ENCODE results near the gene MSANTD7.

Gene MSANTD7

DNA sequence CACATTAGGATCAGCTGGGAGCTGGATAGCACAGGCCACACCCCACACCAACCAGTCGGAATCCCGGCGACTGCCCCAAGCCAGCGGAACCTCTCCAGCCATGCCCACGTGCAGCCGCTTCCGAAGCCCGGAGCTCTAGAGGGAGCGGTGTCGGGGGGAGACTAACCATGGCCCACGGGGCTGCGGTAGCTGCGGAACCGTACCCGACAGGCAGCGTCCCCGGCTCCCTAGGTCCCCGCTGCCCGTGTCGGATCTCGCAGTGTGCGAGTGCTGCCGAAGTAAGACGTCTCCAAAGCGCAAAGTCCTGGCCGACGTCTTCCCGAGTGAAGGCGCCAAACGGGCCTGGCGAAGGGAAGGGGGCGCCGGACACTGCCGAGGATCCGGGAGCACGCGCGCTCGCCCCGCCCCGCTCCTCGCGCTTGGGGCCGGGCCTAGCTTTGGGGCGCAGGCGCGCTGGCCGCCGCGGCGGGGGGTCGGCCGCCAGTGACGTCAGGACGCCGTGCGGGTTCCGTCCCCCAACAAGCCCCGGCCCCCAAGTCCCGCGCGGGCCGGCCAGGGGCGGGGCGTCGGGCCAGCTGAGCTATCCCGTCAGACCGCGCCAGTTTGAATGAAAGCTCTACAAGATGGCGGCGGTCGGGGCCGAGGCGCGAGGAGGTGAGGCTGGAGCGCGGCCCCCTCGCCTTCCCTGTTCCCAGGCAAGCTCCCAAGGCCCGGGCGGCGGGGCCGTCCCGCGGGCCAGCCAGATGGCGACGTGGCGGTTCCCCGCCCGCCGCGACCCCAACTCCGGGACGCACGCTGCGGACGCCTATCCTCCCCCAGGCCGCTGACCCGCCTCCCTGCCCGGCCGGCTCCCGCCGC, 40.4 kb downstream of the MSANTD7 start, which contains the start of gene SUV39H2:
TSS of gene SUV39H2 (plus strand) at position 601 of the 858 bp plus-strand sequence. CDS start at position 624, 23 bp downstream.
- Histone ChIP-seq H4K20me1 (ENCODE audit: control insufficient read depth, insufficient read depth, low read depth, low read length) (no peaks in the 10 kb centered on the region), H3K27ac (ENCODE audit: low read depth, low read length) (peak within 1 kb of the TSS; percentile 50), H3K4me3 (ENCODE audit: low read length) (peak within 1 kb of the TSS; percentile 93), H3K79me2 (ENCODE audit: control insufficient read depth, low read length) (peaks cover 77% of the 10 kb centered on the region), H3K27me3 (ENCODE audit: control insufficient read depth, low read length) (no peaks in the 10 kb centered on the region), H3K9me2 (replicated peaks; ENCODE audit: control insufficient read depth, low read length) (no peaks in the 10 kb centered on the region), H3K9me3 (ENCODE audit: control insufficient read depth, insufficient read depth, low read length) (no peaks in the 10 kb centered on the region), H3K4me2 (ENCODE audit: low read length) (peak within 1 kb of the TSS; percentile 77), H3F3A (ENCODE audit: control insufficient read depth, insufficient read depth) (peaks cover 13% of the 10 kb centered on the region; the same call in 1 of the 2 replicates), H3K36me3 (ENCODE audit: control insufficient read depth, low read length) (peaks cover 51% of the 10 kb centered on the region), H3K4me1 (ENCODE audit: control insufficient read depth, low read length) (peaks cover 29% of the 10 kb centered on the region)
- TF ChIP-seq, protein P1, sequence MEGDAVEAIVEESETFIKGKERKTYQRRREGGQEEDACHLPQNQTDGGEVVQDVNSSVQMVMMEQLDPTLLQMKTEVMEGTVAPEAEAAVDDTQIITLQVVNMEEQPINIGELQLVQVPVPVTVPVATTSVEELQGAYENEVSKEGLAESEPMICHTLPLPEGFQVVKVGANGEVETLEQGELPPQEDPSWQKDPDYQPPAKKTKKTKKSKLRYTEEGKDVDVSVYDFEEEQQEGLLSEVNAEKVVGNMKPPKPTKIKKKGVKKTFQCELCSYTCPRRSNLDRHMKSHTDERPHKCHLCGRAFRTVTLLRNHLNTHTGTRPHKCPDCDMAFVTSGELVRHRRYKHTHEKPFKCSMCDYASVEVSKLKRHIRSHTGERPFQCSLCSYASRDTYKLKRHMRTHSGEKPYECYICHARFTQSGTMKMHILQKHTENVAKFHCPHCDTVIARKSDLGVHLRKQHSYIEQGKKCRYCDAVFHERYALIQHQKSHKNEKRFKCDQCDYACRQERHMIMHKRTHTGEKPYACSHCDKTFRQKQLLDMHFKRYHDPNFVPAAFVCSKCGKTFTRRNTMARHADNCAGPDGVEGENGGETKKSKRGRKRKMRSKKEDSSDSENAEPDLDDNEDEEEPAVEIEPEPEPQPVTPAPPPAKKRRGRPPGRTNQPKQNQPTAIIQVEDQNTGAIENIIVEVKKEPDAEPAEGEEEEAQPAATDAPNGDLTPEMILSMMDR (IDR thresholded peaks at IDR 0.05; ENCODE audit: low read depth, low read length, poor library complexity, severe bottlenecking): peak; percentile 25
- no peak for TF ChIP-seq EZH2phosphoT487 (IDR thresholded peaks at IDR 0.05; ENCODE audit: borderline replicate concordance, low read length)

DNA sequence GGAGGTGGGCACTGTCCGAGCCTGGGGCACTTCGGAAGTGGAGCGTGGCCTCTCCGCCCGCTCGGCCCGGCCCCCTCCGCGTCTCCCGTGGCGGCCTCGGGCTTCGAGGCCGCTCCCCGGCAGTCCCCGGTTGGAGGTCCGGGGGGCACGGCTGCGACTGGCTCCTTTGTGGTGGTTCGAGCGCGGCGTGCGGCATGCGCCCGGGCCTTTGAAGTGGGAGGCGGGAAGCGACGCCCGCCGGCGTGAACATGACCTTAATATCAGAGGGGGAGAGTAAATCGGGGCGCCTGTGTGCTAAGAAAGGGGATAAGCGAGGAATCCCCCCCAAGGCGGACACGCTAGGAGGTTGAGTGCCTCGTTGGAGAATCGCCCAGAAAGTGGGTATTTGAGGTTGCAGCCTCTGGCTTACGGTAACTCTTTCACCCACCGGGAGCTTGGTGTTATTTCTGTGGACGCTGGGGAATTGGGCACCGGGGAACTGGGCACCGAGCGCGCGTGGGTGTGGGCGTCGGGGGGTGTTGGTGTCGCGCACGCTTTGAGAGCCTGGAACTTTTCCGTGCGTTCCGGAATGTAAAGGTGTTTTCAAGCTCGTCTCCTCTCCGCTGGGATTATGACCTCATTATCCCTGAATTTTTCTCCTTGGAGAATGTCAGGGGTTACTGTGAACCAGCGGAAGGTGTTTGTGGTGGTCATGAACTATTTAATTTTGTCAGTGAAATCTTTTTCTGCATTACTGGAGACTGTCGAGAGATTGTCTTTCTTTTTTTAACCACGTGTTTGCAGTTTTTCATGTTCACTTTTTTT, 41.2 kb downstream of the MSANTD7 start:
- Histone ChIP-seq H3K4me1 (ENCODE audit: control insufficient read depth, low read length) (peaks cover 29% of the 10 kb centered on the region), H3K4me3 (ENCODE audit: low read length) (peak overlapping the region; percentile 93), H3K27ac (ENCODE audit: low read depth, low read length) (peak overlapping the region; percentile 28), H3F3A (ENCODE audit: control insufficient read depth, insufficient read depth) (peaks cover 8% of the 10 kb centered on the region; the same call in 1 of the 2 replicates), H3K79me2 (ENCODE audit: control insufficient read depth, low read length) (peaks cover 85% of the 10 kb centered on the region), H3K9me3 (ENCODE audit: control insufficient read depth, insufficient read depth, low read length) (no peaks in the 10 kb centered on the region), H3K9me2 (replicated peaks; ENCODE audit: control insufficient read depth, low read length) (no peaks in the 10 kb centered on the region), H3K4me2 (ENCODE audit: low read length) (peak overlapping the region; percentile 77), H4K20me1 (ENCODE audit: control insufficient read depth, insufficient read depth, low read depth, low read length) (no peaks in the 10 kb centered on the region), H3K27me3 (ENCODE audit: control insufficient read depth, low read length) (no peaks in the 10 kb centered on the region), H3K36me3 (ENCODE audit: control insufficient read depth, low read length) (peaks cover 57% of the 10 kb centered on the region)
- TF ChIP-seq, protein P1 (IDR thresholded peaks at IDR 0.05; ENCODE audit: low read depth, low read length, poor library complexity, severe bottlenecking): no peak
- no peak for TF ChIP-seq EZH2phosphoT487 (IDR thresholded peaks at IDR 0.05; ENCODE audit: borderline replicate concordance, low read length)

DNA sequence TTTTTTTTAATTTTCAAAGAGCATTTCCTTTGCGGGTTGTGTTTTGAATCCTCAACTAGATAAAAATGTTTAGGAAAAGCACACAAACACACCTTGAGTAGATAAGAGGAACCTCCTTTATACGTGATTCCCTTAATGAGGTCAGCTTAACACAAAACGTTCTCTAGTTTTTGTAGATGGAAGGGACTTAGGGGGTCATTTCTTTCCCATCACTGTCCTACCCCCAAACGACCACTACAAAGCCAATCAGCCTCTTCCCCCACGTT, 41.8 kb downstream of the MSANTD7 start:
- TF ChIP-seq EZH2phosphoT487 (IDR thresholded peaks at IDR 0.05; ENCODE audit: borderline replicate concordance, low read length): no peak
- TF ChIP-seq, protein P1 (IDR thresholded peaks at IDR 0.05; ENCODE audit: low read depth, low read length, poor library complexity, severe bottlenecking): no peak
- H3K79me2 ChIP-seq (ENCODE audit: control insufficient read depth, low read length): peaks cover 88% of the 10 kb centered on the region

More for the DNA sequence above, 41.8 kb downstream of the MSANTD7 start:
- H3K27ac ChIP-seq (ENCODE audit: low read depth, low read length): no peak overlapping the region
- peak overlapping the region; percentile 93 for H3K4me3 ChIP-seq (ENCODE audit: low read length)
- no peaks in the 10 kb centered on the region for H3K27me3 ChIP-seq (ENCODE audit: control insufficient read depth, low read length)
- peaks cover 5% of the 10 kb centered on the region; the same call in 1 of the 2 replicates for H3F3A ChIP-seq (ENCODE audit: control insufficient read depth, insufficient read depth)
- H3K9me3 ChIP-seq (ENCODE audit: control insufficient read depth, insufficient read depth, low read length): no peaks in the 10 kb centered on the region
- peak overlapping the region; percentile 77 for H3K4me2 ChIP-seq (ENCODE audit: low read length)
- peaks cover 4% of the 10 kb centered on the region for H4K20me1 ChIP-seq (ENCODE audit: control insufficient read depth, insufficient read depth, low read depth, low read length)
- H3K4me1 ChIP-seq (ENCODE audit: control insufficient read depth, low read length): peaks cover 29% of the 10 kb centered on the region
- H3K9me2 ChIP-seq (replicated peaks; ENCODE audit: control insufficient read depth, low read length): no peaks in the 10 kb centered on the region
- peaks cover 61% of the 10 kb centered on the region for H3K36me3 ChIP-seq (ENCODE audit: control insufficient read depth, low read length)
